Hindlimb muscle (tissue), 1 donor: Measurements from ENCODE around the gene MFAP2. TPM values are rescaled to one million over a fixed set of nuclear protein-coding genes. Genes with fewer than 3 reads are reported as not detected.

Experiments used
- DNase-seq: peaks from one replicate; pipeline ENCODE4 v3.0.0-alpha.2; 2013
- polyA plus RNA-seq: library from polyadenylated mRNA; unstranded; fragments of 120-200 nt; gene quantifications from one replicate; pipeline ENCODE4 v1.2.1, GENCODE V29; 2013; ENCODE audit not compliant: insufficient read length

Gene MFAP2
- polyA plus RNA-seq, 1 donor = 70.4 TPM

DNA sequence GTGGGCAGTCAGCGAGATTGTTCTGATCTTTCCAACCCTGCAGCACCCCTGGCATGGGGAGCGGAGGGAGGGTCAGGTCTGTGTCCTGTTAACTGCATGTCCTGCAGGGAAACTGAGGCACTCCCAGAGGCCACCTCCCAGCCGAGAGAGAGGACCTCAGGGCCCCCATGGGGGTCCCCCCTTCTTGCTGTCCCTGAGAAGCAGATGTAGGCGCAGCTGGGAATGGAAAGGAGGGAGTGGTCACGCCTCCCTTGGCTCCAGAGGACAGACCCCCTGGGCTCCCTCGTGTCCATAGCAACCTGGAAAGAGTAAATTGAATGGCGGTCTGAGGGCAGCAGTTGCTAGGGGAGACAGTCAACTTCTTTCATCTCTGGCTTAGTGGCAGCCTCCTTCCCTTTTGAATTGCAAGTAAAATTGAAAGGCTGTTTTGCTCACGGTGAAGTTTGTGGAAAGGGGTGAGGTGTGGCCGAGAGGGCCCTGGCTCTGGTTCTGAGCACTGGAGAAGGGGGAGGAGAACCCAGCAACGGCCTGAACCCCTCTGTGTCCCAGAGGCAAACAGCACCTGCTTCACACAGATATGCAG, 53.8 kb downstream of the MFAP2 start:
- no peak for DNase-seq

DNA sequence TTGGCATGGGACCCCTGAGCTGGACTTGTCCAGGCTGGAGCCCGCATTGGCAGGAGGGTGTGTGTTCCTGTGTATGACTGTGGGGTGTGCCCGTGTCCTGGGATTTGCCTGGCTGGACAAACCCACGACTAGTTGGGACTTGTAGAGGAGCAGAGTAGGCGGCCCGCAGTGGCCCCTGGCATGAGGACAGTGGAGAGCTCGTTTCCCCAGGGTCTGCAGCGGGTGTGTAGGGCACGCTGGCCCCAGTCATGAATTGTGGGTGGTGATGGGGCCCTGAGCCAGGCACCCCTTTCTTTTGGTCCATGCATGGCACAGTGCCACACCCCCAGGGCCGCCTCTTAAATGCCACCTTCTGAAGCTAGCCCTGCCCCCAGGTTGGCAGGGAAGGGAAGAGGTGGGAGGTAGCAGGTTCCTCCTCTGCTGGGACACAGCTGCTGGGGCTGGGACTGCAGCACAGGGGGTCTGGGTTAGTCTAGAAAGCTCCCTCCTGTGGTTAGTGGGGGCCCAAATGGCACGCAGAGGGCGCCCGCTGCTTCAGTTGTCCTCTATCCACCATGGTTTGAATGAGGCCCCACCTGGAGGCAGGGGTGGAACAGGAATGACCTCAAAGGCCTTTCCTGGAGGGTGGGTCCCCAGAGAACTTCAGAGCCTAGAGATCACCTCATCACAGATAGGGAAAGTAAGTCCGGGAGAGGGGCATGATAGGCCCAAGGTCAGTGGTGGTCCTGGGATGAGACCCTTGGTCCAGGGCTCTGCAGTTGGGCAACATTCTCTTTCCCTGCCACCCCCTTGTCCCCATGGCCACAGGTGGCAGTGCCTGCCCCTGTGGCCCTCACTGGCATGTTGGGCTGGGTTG, 54.6 kb downstream of the MFAP2 start:
- no peak for DNase-seq

DNA sequence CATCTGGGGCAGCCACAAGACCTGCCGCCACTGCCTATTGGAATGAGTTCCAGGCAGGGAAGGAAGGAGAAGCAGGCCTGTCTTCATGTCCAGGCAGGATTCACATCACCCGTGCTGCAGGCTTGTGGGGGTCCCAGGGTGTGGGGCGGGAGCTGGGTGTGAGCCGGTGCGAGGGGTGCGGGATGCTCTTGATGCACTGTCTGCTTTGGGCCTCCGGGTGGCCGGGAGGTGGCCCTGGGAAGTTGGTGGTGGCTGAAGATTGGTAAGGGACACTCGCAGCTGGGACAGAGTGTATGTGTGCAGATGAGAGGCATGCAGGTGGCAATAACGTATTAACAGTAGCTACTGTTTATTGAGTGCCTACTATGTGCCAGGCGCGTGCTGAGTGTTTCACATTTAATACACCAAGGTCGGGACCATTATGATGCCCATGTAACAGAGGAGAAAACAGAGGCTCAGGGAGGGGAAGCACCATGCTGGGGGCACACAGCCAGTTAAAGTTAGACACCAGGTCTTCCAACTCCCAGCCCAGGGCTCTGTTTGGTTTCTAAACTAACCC, 55.4 kb downstream of the MFAP2 start:
- DNase-seq = no peak

Other genes starting within 250 kb of the MFAP2 start
- gene RNU1-4, start 240.1 kb downstream of the MFAP2 start, polyA plus RNA-seq = not detected
- gene RNU1-2, start 84.6 kb downstream of the MFAP2 start, polyA plus RNA-seq = not detected
- 38.8 TPM for gene CROCC, start 58.7 kb downstream of the MFAP2 start, polyA plus RNA-seq
- 22.7 TPM for gene ATP13A2, start 31.3 kb upstream of the MFAP2 start, polyA plus RNA-seq
- gene SDHB, start 73.4 kb upstream of the MFAP2 start, polyA plus RNA-seq = 105 TPM
- 147 TPM for gene PADI2, start 138.8 kb upstream of the MFAP2 start, polyA plus RNA-seq
- gene PADI1, start 224.5 kb upstream of the MFAP2 start, polyA plus RNA-seq = 0.31 TPM